Thyroid gland (tissue), 4 donors: Measurements from ENCODE around the gene ACAN.

ENCODE experiments used
- CTCF ChIP-seq, 6 experiments: fragments of 200-600 bp in 3 of 6; fragments of 450-650 bp in 3 of 6; sonication (generic) in 3 of 6; IDR thresholded peaks; one replicate each; pipeline ENCODE4 v1.5.1; 2016 to 2019; ENCODE audit warnings: antibody characterized with exemption in 6 of 6, mild to moderate bottlenecking in 2 of 6, inconsistent platforms in 1 of 6, moderate library complexity in 1 of 6
- POLR2A ChIP-seq, 2 donors: fragments of 450-650 bp; IDR thresholded peaks; one replicate each; pipeline ENCODE4 v1.6.1; 2017; ENCODE audit warnings: antibody characterized with exemption in 2 of 2, mild to moderate bottlenecking in 2 of 2, moderate library complexity in 1 of 2

GRCh38 chr15:88821993-88822392, 18.8 kb downstream of the ACAN start:
- TF ChIP-seq CTCF (IDR thresholded peaks at IDR 0.05) (no peak), POLR2A (IDR thresholded peaks at IDR 0.05) (no peak)
